Neural progenitor cell (in vitro differentiated cells): ENCODE data around the gene MACROH2A2.

ENCODE experiments used
- EZH2phosphoT487 ChIP-seq: fragments of 200-600 bp; sonication (generic); IDR thresholded peaks from 2 replicates; pipeline ENCODE4 v1.6.1; 2017; ENCODE audit warnings: antibody characterized with exemption
- TF ChIP-seq, protein P1 (sequence below): fragments of 200-600 bp; sonication (generic); IDR thresholded peaks from 2 replicates; pipeline ENCODE4 v1.5.1; 2017; ENCODE audit warnings: antibody characterized with exemption, mild to moderate bottlenecking

DNA sequence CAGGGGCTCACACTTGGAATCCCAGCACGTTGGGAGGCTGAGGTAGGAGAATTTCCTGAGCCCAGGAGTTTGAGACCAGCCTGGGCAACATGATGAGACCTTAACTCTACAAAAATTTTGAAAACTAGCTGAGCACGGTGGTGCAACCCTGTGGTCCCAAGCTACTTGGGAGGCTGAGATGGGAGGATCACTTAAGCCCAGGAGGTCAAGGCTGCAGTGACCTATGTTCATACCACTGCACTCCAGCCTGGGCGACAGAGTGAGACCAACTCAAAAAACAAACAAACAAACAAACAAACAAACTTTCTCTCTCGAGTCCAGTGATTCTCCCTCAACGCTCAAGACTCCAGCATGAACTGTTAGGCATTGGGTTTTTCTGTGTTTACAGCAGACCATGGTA, 95.9 kb downstream of the MACROH2A2 start:
- no peak for TF ChIP-seq EZH2phosphoT487
- TF ChIP-seq, protein P1, sequence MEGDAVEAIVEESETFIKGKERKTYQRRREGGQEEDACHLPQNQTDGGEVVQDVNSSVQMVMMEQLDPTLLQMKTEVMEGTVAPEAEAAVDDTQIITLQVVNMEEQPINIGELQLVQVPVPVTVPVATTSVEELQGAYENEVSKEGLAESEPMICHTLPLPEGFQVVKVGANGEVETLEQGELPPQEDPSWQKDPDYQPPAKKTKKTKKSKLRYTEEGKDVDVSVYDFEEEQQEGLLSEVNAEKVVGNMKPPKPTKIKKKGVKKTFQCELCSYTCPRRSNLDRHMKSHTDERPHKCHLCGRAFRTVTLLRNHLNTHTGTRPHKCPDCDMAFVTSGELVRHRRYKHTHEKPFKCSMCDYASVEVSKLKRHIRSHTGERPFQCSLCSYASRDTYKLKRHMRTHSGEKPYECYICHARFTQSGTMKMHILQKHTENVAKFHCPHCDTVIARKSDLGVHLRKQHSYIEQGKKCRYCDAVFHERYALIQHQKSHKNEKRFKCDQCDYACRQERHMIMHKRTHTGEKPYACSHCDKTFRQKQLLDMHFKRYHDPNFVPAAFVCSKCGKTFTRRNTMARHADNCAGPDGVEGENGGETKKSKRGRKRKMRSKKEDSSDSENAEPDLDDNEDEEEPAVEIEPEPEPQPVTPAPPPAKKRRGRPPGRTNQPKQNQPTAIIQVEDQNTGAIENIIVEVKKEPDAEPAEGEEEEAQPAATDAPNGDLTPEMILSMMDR, result no peak
